Measurements from ENCODE around the gene AOPEP.

DNA sequence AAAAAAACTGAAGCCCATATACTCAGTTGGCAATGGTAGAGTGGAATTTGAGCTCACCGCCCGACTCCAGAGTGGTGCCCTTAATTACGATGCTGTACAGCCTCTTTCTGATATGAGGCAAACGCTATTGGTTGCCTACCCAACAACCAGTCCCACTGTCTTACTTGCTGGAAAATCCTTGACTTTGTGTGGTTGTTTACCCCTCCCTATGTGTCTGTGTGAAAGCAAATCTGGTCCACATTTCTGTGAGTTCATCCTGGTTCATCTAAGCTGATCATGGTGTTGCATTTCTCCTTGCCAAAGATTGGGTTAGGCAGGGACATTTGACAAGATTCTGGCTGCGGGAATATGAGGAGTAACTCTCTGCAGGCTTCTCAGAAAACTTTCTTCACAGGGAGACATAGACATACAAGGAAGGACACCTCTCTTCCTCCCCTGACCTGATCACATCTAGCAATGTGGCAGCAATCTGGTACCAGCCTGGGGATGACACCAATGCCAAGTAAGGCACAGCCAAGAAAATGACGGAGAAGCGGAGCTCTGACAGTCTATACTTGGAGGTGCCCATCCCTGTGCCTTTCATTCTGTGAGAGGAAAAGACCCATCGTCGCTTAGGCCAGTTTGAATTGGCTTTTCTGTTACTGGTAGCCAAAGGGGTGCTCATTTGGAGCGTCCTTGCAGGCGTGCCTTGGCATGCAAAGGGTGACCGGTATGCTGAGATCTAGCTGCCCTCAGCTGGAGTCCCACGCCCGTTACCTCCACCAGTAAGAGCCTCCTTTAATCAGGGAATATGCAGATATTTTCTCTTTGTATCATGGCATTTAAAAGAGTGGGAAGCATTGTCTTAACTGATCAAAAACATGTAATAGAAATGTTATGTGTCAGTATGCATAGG, 124.3 kb downstream of the AOPEP start:
- TF ChIP-seq ZBTB21 (tag by site-specific recombination; IDR thresholded peaks at IDR 0.05) (no peak), ZBTB20 (tag by site-specific recombination; IDR thresholded peaks at IDR 0.05) (no peak), ZNF510 (tag by site-specific recombination; IDR thresholded peaks at IDR 0.05; ENCODE audit: insufficient replicate concordance) (no peak), KLF1 (tag by site-specific recombination; IDR thresholded peaks at IDR 0.05) (no peak), ZNF623 (tag by site-specific recombination; IDR thresholded peaks at IDR 0.05) (no peak)
- TF ChIP-seq, protein P1, sequence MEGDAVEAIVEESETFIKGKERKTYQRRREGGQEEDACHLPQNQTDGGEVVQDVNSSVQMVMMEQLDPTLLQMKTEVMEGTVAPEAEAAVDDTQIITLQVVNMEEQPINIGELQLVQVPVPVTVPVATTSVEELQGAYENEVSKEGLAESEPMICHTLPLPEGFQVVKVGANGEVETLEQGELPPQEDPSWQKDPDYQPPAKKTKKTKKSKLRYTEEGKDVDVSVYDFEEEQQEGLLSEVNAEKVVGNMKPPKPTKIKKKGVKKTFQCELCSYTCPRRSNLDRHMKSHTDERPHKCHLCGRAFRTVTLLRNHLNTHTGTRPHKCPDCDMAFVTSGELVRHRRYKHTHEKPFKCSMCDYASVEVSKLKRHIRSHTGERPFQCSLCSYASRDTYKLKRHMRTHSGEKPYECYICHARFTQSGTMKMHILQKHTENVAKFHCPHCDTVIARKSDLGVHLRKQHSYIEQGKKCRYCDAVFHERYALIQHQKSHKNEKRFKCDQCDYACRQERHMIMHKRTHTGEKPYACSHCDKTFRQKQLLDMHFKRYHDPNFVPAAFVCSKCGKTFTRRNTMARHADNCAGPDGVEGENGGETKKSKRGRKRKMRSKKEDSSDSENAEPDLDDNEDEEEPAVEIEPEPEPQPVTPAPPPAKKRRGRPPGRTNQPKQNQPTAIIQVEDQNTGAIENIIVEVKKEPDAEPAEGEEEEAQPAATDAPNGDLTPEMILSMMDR (tag by site-specific recombination; IDR thresholded peaks at IDR 0.05), result no peak

Measured in HEK293 (cell line).